T-helper 22 cell (primary cell): ENCODE data around the gene RUFY3.
A peak's percentile ranks its signal among the peaks of the same experiment; 100 is the strongest.
"Not testable (repeated sequence)": the region's sequence is repeated elsewhere in the genome, so short reads cannot be mapped to it uniquely, and the experiment has no call there.

Experiments
- DNase-seq: peaks from one replicate; pipeline ENCODE4 v3.0.0-alpha.2; 2020; ENCODE audit warnings: low read depth

The RUFY3 gene

GRCh38 chr4:70787496-70787895 is 65.7 kb downstream of the RUFY3 start:
- no peak for DNase-seq

GRCh38 chr4:70788733-70789132 is 67.0 kb downstream of the RUFY3 start:
- no peak for DNase-seq

- no peak for DNase-seq
Measured at GRCh38 chr4:70793626-70794025, 71.9 kb downstream of the RUFY3 start.

- DNase-seq = no peak
Measured at GRCh38 chr4:70801265-70801809, 79.6 kb downstream of the RUFY3 start.

- no peak for DNase-seq
Measured at GRCh38 chr4:70802928-70803580, 81.3 kb downstream of the RUFY3 start.

GRCh38 chr4:70808151-70808550 is 86.4 kb downstream of the RUFY3 start:
- DNase-seq = no peak

- no peak for DNase-seq
Measured at GRCh38 chr4:70815370-70815769, 93.6 kb downstream of the RUFY3 start.

GRCh38 chr4:70816894-70817293 is 95.1 kb downstream of the RUFY3 start:
- DNase-seq = no peak

- DNase-seq = no peak
Measured at GRCh38 chr4:70818173-70818855, 96.5 kb downstream of the RUFY3 start.

- DNase-seq = no peak
Measured at GRCh38 chr4:70818921-70819320, 97.2 kb downstream of the RUFY3 start.

- DNase-seq = no peak
Measured at GRCh38 chr4:70829015-70829414, 107.3 kb downstream of the RUFY3 start.

- no peak for DNase-seq
Measured at GRCh38 chr4:70829492-70829891, 107.7 kb downstream of the RUFY3 start.

- DNase-seq = no peak
Measured at GRCh38 chr4:70830054-70830453, 108.3 kb downstream of the RUFY3 start.

- DNase-seq = no peak
Measured at GRCh38 chr4:70831293-70831692, 109.5 kb downstream of the RUFY3 start.

GRCh38 chr4:70833675-70834074 is 111.9 kb downstream of the RUFY3 start:
- DNase-seq = no peak

- no peak for DNase-seq
Measured at GRCh38 chr4:70836081-70836480, 114.3 kb downstream of the RUFY3 start.

GRCh38 chr4:70838204-70838603 is 116.4 kb downstream of the RUFY3 start:
- no peak for DNase-seq

- DNase-seq = peak; percentile 51
Measured at GRCh38 chr4:70838666-70839588, 117.2 kb downstream of the RUFY3 start.

GRCh38 chr4:70839589-70840093 is 117.9 kb downstream of the RUFY3 start, which contains the start of gene GRSF1:
GRSF1 (minus strand) TSS chr4:70839890; CDS start chr4:70839827, 63 bp downstream.
- peak; percentile 92 for DNase-seq

GRCh38 chr4:70840137-70840536 is 118.4 kb downstream of the RUFY3 start:
- peak; percentile 58 for DNase-seq

GRCh38 chr4:70840631-70841030 is 118.9 kb downstream of the RUFY3 start:
- DNase-seq = not testable (repeated sequence)

- DNase-seq = no peak
Measured at GRCh38 chr4:70841211-70841610, 119.4 kb downstream of the RUFY3 start.
